Activated effector memory CD4-positive, alpha-beta T cell treated with anti-CD3 and anti-CD28 coated beads, Interleukin-2, amount 50 U/mL, for 16 hours (primary cell): Measurements from ENCODE around the gene SLC12A4.

Source experiments
- DNase-seq: peaks from one replicate; pipeline ENCODE4 v3.0.0-alpha.2; 2020

Gene SLC12A4

GRCh38 chr16:67962135-67962534, 6.3 kb downstream of the SLC12A4 start:
- no peak for DNase-seq

DNA sequence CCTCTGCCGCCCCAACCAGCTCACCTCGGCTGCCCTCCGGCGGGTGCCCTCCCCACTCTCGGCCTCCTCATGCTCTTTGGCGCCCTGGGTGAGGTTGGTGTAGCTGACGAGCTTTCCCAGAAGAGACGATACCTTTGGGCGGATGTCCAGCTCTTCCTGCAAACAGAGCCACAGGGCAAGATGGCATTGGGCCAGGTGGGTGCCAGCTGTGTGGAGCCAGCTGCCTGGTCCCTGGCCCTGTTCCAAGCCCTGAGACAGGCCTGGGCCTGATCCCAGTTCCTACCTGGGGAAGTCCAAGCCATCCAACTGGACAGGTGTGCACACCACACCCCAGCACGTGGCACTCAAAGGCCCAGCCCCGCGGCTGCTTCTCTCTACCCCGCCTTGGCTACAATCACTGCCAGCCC, 6.9 kb downstream of the SLC12A4 start:
- no peak for DNase-seq

DNA sequence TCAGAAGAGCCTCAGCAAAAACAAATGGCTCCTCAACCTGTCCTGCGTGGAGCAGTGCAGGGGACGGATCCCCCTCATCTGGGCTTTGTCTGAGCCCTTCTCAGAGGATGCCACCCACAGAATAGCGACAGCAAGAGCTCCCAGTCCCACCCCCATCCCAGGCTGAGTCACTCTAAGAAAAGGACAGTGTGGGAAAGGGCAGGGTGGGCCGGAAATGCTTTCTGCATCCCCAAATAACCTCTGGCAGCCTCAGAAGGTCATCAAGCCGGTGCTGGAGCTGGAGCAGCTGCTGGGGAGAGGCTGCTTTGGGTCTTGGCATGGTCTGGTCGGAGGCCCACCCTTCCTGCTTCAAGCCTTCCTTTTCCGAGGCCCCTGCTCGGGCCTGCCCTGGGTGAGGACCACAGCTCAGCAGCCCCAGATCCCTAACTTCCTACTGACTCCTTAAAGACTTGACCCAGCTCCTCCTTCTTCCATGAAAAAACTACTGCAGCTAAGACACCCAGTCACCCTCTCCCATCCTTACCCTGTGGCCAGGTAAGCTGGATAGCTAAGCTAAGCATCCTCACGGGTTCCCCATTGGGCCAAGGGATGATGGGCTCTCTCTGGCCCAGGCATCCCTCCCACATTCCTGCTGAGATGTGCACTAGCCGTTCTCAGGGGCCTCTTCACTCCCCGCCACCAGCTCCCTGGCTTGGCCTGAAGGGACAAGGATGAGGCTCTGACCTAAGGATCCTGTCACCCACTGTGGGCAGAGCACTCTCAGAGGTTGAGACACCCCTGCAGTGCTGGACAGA, 8.7 kb downstream of the SLC12A4 start:
- no peak for DNase-seq

DNA sequence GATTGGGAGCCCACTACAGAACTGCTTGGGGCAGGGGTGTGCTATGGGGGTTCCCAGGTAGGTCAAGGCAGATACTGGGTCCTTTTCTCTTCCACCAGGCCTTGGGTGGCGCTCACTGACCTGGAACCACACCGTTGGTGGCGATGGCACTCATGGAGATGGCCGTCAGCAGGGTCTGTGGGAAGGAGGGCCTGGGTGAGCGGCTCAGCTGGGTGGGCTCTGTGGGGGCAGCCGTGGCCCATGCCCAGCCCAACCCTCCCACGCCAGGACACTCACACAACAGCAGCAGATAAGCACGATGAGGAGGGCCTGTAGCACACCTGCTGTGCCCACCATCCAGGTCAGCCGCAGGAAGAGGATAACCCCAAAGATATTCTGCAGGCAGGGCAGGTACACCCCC, 10.8 kb downstream of the SLC12A4 start:
- DNase-seq: no peak

GRCh38 chr16:67954421-67955196, 13.8 kb downstream of the SLC12A4 start:
- DNase-seq: no peak

GRCh38 chr16:67953641-67954375, 14.6 kb downstream of the SLC12A4 start:
- DNase-seq: no peak

DNA sequence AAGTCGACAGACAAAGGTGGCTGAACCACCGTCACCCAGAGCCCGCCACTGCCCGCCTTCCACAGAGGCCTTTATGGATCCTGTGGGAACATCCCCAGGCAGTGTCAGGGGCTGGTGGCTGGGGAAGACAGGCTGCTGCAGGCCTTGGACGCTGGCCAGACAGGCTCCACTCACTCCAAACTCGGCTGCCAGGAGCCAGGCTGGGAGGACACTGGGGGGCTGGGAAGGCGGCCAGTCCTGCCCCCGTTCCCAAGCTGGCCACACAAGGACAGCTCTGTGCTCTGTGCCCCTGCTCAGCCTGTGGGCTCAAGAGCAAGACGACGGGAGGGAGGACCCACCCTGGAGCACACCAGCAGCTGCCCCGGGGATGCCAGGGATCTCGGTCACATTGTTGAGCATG, 17.0 kb downstream of the SLC12A4 start:
- no peak for DNase-seq

GRCh38 chr16:67950335-67950843, 18.0 kb downstream of the SLC12A4 start:
- no peak for DNase-seq

- DNase-seq: no peak
Measured at GRCh38 chr16:67949645-67950044, 18.8 kb downstream of the SLC12A4 start.

GRCh38 chr16:67948015-67948414, 20.4 kb downstream of the SLC12A4 start:
- no peak for DNase-seq

DNA sequence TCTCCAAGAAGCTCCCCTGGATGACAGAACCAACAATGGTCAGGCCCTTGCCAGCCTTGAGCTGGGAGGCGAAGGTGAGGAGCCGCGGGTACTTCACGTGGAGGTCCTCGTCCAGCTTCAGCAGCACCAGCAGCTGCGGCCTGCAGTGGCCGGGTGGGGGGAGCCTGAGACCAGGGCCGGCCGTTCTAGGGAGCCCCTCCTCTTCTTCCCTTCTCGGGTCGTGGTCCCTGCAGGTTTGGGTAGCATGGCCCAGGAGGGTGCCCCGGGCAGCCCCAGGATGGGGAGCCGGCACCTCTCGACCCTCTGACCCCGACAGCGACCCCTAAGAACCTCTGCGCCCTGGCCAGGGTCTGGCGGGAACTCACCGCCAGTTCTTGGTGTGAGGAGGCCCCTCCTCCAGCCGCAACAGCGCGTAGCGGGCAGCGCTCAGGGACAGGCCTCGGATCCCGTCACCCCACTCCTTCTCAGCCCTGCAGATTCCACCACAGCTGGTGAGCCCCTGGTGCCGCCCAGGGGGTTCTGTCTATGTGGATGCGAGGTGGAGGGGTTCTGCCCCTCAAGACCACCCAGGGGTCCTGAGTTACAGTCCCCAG, 21.4 kb downstream of the SLC12A4 start:
- no peak for DNase-seq

DNA sequence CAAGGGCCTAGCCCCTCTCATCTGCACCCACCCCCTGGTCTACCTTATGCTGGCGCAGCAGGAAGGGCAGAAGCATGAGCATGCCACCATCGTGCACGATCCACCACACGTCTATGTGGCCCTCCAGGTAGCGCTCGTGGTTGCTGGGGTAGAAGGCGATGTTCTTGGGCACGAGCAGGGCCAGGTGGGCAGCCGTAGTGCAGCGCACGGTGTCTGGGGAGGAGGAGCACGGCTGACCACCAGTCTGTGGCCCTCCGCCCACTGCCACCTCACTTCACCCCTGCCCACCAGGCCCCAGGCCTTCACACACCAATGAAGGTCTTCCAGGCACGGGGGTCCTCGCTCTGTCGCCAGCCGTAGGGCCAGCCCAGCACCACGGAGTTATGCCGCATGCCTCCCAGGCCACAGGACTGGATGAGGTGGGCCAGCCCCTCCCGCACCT, 22.3 kb downstream of the SLC12A4 start:
- DNase-seq: no peak

DNA sequence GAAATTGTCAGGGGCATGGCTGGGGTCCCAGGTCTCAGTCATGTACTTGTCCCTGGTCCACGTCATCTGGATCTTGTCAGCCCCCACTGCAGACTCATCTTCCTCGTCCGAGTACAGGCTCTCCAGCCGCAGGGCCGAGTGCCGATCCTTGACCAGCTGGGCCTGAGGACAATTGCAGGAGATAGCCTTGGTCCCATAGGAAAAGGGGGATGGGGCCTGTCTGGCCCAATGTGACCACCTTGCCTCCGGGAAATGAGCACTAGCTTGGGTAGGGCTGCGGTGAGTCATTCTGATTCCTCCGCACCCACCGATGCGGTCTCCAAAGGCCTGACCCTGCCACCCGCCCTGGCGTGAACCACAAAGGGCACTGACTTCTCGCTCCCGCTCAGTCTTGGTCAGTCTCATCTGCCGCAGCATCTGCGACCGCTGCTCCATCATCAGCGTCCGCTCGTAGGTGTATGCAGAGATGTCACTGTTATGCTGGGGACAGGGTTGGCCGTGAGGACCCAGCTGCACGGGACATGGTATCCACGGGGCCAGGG, 23.0 kb downstream of the SLC12A4 start:
- no peak for DNase-seq

GRCh38 chr16:67944690-67945391, 23.6 kb downstream of the SLC12A4 start:
- DNase-seq: no peak

GRCh38 chr16:67943619-67944504, 24.6 kb downstream of the SLC12A4 start, which contains the start of gene LCAT:
Gene LCAT, minus strand, starts transcription at chr16:67944120. Its CDS starts 19 bp downstream, at chr16:67944101.
- DNase-seq: no peak

DNA sequence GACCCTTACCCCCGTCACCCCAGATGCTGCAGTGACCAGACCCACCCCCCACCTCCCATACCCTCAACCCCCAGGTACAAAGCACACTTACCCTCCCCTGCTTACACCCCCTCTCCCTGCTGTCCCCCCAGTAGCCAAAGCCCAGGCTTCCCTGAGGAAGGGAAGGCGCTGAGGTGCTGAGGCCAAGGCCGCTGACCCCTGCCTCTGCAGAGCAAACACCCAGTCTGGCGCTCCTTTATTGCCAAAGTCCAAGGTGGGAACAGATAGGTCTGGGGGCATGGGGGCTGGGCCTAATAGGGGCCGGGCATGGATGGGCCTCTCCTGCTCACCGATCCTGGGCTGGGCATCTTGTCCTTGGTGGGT, 25.2 kb downstream of the SLC12A4 start:
- no peak for DNase-seq

GRCh38 chr16:67942510-67943255, 25.8 kb downstream of the SLC12A4 start:
- DNase-seq: no peak

DNA sequence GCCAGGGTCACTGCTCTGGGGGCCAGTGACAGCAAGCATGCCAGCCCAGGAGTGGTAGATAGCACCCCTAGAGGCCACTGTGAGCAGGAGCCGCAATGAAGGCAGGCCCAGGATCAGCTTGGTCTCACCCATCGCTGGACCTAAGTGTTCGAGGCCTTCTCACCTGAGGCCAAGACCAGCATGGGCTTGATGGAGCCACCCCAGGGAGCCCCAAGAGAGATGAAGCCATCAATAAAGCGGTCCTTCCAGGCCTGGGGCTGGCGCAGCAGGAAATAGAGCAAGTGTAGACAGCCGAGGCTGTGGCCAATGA, 26.3 kb downstream of the SLC12A4 start:
- DNase-seq: peak; percentile 74

GRCh38 chr16:67941469-67942199, 26.8 kb downstream of the SLC12A4 start:
- no peak for DNase-seq
